Skeletal muscle satellite cell (primary cell): Measurements from ENCODE around the gene ZNF576.

Experiments
- H3K27me3 ChIP-seq: 2 replicates; pipeline ENCODE4 v1.7.0; 2013; ENCODE audit warnings: low read length; ENCODE audit not compliant: control insufficient read depth, insufficient read depth
- H3K36me3 ChIP-seq: 2 replicates; pipeline ENCODE4 v1.7.0; 2013; ENCODE audit warnings: mild to moderate bottlenecking, control low read depth, low read length; ENCODE audit not compliant: insufficient read depth
- H3K4me1 ChIP-seq: 2 replicates; pipeline ENCODE4 v1.7.0; 2013; ENCODE audit warnings: low read length; ENCODE audit not compliant: control insufficient read depth, insufficient read depth
- H3K4me2 ChIP-seq: 2 replicates; pipeline ENCODE4 v1.7.0; 2013; ENCODE audit warnings: mild to moderate bottlenecking, low read length
- H3K4me3 ChIP-seq: 2 replicates; pipeline ENCODE4 v1.7.0; 2013; ENCODE audit warnings: low read length
- H3K9ac ChIP-seq: 2 replicates; pipeline ENCODE4 v1.7.0; 2013; ENCODE audit warnings: mild to moderate bottlenecking, low read depth, low read length, moderate library complexity
- H3K9me3 ChIP-seq: replicated peaks from 2 replicates; pipeline ENCODE4 v1.7.0; 2013; ENCODE audit warnings: mild to moderate bottlenecking, control low read depth, low read length

ZNF576 gene

GRCh38 chr19:43607238-43608205 lies 11.1 kb downstream of the ZNF576 start:
- no peak overlapping the region for H3K4me3 ChIP-seq
- no peaks in the 10 kb centered on the region for H3K9me3 ChIP-seq
- H3K9ac ChIP-seq: no peak overlapping the region
- H3K4me1 ChIP-seq: no peaks in the 10 kb centered on the region
- H3K36me3 ChIP-seq: peaks cover 27% of the 10 kb centered on the region
- H3K27me3 ChIP-seq: no peaks in the 10 kb centered on the region
- no peak overlapping the region for H3K4me2 ChIP-seq

- Histone ChIP-seq H3K4me3 (no peak overlapping the region), H3K9me3 (no peaks in the 10 kb centered on the region), H3K27me3 (no peaks in the 10 kb centered on the region), H3K36me3 (peaks cover 37% of the 10 kb centered on the region), H3K4me1 (no peaks in the 10 kb centered on the region), H3K4me2 (no peak overlapping the region), H3K9ac (no peak overlapping the region)
These were observed 13.5 kb downstream of the ZNF576 start for GRCh38 chr19:43609872-43610271.

- Histone ChIP-seq H3K4me1 (no peaks in the 10 kb centered on the region), H3K4me3 (no peak overlapping the region), H3K27me3 (no peaks in the 10 kb centered on the region), H3K36me3 (peaks cover 37% of the 10 kb centered on the region), H3K9me3 (no peaks in the 10 kb centered on the region), H3K9ac (no peak overlapping the region), H3K4me2 (no peak overlapping the region)
These were observed 14.1 kb downstream of the ZNF576 start for GRCh38 chr19:43610493-43610892.

- Histone ChIP-seq H3K36me3 (peaks cover 26% of the 10 kb centered on the region), H3K9me3 (no peaks in the 10 kb centered on the region), H3K4me3 (no peak within 1 kb of the TSS), H3K4me1 (no peaks in the 10 kb centered on the region), H3K27me3 (no peaks in the 10 kb centered on the region), H3K4me2 (no peak within 1 kb of the TSS), H3K9ac (no peak within 1 kb of the TSS)
These were observed 15.4 kb downstream of the ZNF576 start, which contains the start of gene SRRM5 for GRCh38 chr19:43611788-43612187. Gene SRRM5, plus strand, starts transcription at chr19:43612088. Its CDS starts 34 bp downstream, at chr19:43612122.

GRCh38 chr19:43612374-43612773 lies 16.0 kb downstream of the ZNF576 start:
- no peak overlapping the region for H3K4me2 ChIP-seq
- H3K4me1 ChIP-seq: no peaks in the 10 kb centered on the region
- H3K9ac ChIP-seq: no peak overlapping the region
- H3K4me3 ChIP-seq: no peak overlapping the region
- H3K27me3 ChIP-seq: no peaks in the 10 kb centered on the region
- H3K9me3 ChIP-seq: no peaks in the 10 kb centered on the region
- H3K36me3 ChIP-seq: peaks cover 26% of the 10 kb centered on the region

GRCh38 chr19:43616306-43616705 lies 19.9 kb downstream of the ZNF576 start:
- no peaks in the 10 kb centered on the region for H3K27me3 ChIP-seq
- H3K4me3 ChIP-seq: no peak overlapping the region
- H3K9me3 ChIP-seq: no peaks in the 10 kb centered on the region
- peaks cover 26% of the 10 kb centered on the region for H3K36me3 ChIP-seq
- no peak overlapping the region for H3K9ac ChIP-seq
- H3K4me2 ChIP-seq: no peak overlapping the region
- H3K4me1 ChIP-seq: peaks cover 12% of the 10 kb centered on the region

GRCh38 chr19:43616954-43617353 lies 20.6 kb downstream of the ZNF576 start:
- Histone ChIP-seq H3K36me3 (peaks cover 22% of the 10 kb centered on the region), H3K4me2 (no peak overlapping the region), H3K27me3 (no peaks in the 10 kb centered on the region), H3K4me3 (no peak overlapping the region), H3K9me3 (no peaks in the 10 kb centered on the region), H3K9ac (no peak overlapping the region), H3K4me1 (peaks cover 12% of the 10 kb centered on the region)

GRCh38 chr19:43618921-43619261 lies 22.5 kb downstream of the ZNF576 start:
- peak overlapping the region; percentile 91 for H3K9ac ChIP-seq
- H3K4me2 ChIP-seq: peak overlapping the region; percentile 87
- H3K4me1 ChIP-seq: peaks cover 12% of the 10 kb centered on the region
- H3K36me3 ChIP-seq: peaks cover 3% of the 10 kb centered on the region
- H3K4me3 ChIP-seq: peak overlapping the region; percentile 83
- H3K9me3 ChIP-seq: no peaks in the 10 kb centered on the region
- H3K27me3 ChIP-seq: no peaks in the 10 kb centered on the region

- H3K4me3 ChIP-seq: peak within 1 kb of the TSS; percentile 83
- H3K27me3 ChIP-seq: no peaks in the 10 kb centered on the region
- peak within 1 kb of the TSS; percentile 91 for H3K9ac ChIP-seq
- no peaks in the 10 kb centered on the region for H3K36me3 ChIP-seq
- peaks cover 12% of the 10 kb centered on the region for H3K4me1 ChIP-seq
- no peaks in the 10 kb centered on the region for H3K9me3 ChIP-seq
- H3K4me2 ChIP-seq: peak within 1 kb of the TSS; percentile 87
These were observed 23.1 kb downstream of the ZNF576 start, which contains the start of gene ZNF428 for GRCh38 chr19:43619262-43620060. Gene ZNF428, minus strand, starts transcription at chr19:43619629. Its CDS starts 5,325 bp downstream, at chr19:43614304.

GRCh38 chr19:43620061-43621001 lies 23.9 kb downstream of the ZNF576 start:
- peak overlapping the region; percentile 91 for H3K9ac ChIP-seq
- H3K4me3 ChIP-seq: peak overlapping the region; percentile 83
- no peaks in the 10 kb centered on the region for H3K27me3 ChIP-seq
- H3K4me1 ChIP-seq: peaks cover 12% of the 10 kb centered on the region
- H3K4me2 ChIP-seq: peak overlapping the region; percentile 87
- H3K9me3 ChIP-seq: no peaks in the 10 kb centered on the region
- no peaks in the 10 kb centered on the region for H3K36me3 ChIP-seq
